Progenitor cell of endocrine pancreas (in vitro differentiated cells): ENCODE measurements around the gene HK3. TPM values are rescaled to one million over a fixed set of nuclear protein-coding genes. Genes with fewer than 3 reads are reported as not detected.

Source experiments
- DNase-seq: peaks from one replicate; pipeline ENCODE4 v3.0.0; 2021; ENCODE audit warnings: low spot score; ENCODE audit not compliant: unreplicated experiment
- H3K27ac Mint-ChIP-seq: 2 replicates; pipeline ENCODE4 v1.8.0; 2021; ENCODE audit warnings: mild to moderate bottlenecking, moderate library complexity, mixed read lengths
- H3K27me3 Mint-ChIP-seq: 2 replicates; pipeline ENCODE4 v1.8.0; 2021; ENCODE audit warnings: mixed read lengths
- H3K36me3 Mint-ChIP-seq: 2 replicates; pipeline ENCODE4 v1.8.0; 2022; ENCODE audit warnings: mixed read lengths; ENCODE audit not compliant: insufficient read depth
- H3K4me1 Mint-ChIP-seq: 2 replicates; pipeline ENCODE4 v1.8.0; 2021; ENCODE audit warnings: low read depth, mixed read lengths
- H3K4me3 Mint-ChIP-seq: 2 replicates; pipeline ENCODE4 v1.8.0; 2021; ENCODE audit warnings: low read depth, mild to moderate bottlenecking, moderate library complexity, mixed read lengths
- H3K9me3 Mint-ChIP-seq: 2 replicates; pipeline ENCODE4 v1.8.0; 2021; ENCODE audit warnings: low read depth, mixed read lengths
- CTCF ChIP-seq: fragments of 200-600 bp; sonication (generic); IDR thresholded peaks from one replicate; pipeline ENCODE4 v1.5.0; 2021; ENCODE audit warnings: antibody characterized with exemption, mild to moderate bottlenecking; ENCODE audit not compliant: unreplicated experiment
- total RNA-seq: library from RNA; stranded (reverse); gene quantifications from 2 replicates; pipeline ENCODE4 v1.2.1, GENCODE V29; 2021

HK3 gene
- total RNA-seq, 1 donor from 2014 or later = not detected

- Mint-ChIP-seq H3K4me3 (no peak overlapping the region), H3K36me3 (no peaks in the 10 kb centered on the region), H3K4me1 (peaks cover 7% of the 10 kb centered on the region), H3K27me3 (peaks cover 25% of the 10 kb centered on the region), H3K9me3 (no peaks in the 10 kb centered on the region), H3K27ac (no peak overlapping the region)
- no peak for DNase-seq
- TF ChIP-seq CTCF = no peak
Observed at GRCh38 chr5:176859916-176860315, 39.2 kb downstream of the HK3 start.

GRCh38 chr5:176857894-176858273, 41.3 kb downstream of the HK3 start:
- Mint-ChIP-seq H3K4me1 (peaks cover under 1% of the 10 kb centered on the region), H3K36me3 (no peaks in the 10 kb centered on the region), H3K4me3 (no peak overlapping the region), H3K27ac (no peak overlapping the region), H3K9me3 (no peaks in the 10 kb centered on the region), H3K27me3 (peaks cover 27% of the 10 kb centered on the region)
- no peak for TF ChIP-seq CTCF
- DNase-seq = no peak

- no peak for TF ChIP-seq CTCF
- Mint-ChIP-seq H3K4me3 (no peak overlapping the region), H3K4me1 (no peaks in the 10 kb centered on the region), H3K27me3 (peaks cover 29% of the 10 kb centered on the region), H3K36me3 (no peaks in the 10 kb centered on the region), H3K27ac (no peak overlapping the region), H3K9me3 (no peaks in the 10 kb centered on the region)
- DNase-seq = no peak
Observed at GRCh38 chr5:176857216-176857893, 41.8 kb downstream of the HK3 start.

- no peak overlapping the region for H3K4me3 Mint-ChIP-seq
- H3K9me3 Mint-ChIP-seq = no peaks in the 10 kb centered on the region
- DNase-seq = no peak
- H3K36me3 Mint-ChIP-seq = no peaks in the 10 kb centered on the region
- H3K4me1 Mint-ChIP-seq = no peaks in the 10 kb centered on the region
- no peak for TF ChIP-seq CTCF
- H3K27me3 Mint-ChIP-seq = peaks cover 34% of the 10 kb centered on the region
- no peak overlapping the region for H3K27ac Mint-ChIP-seq
Observed at GRCh38 chr5:176856746-176857145, 42.4 kb downstream of the HK3 start.

GRCh38 chr5:176855598-176855997, 43.5 kb downstream of the HK3 start:
- Mint-ChIP-seq H3K27ac (no peak overlapping the region), H3K9me3 (no peaks in the 10 kb centered on the region), H3K27me3 (peaks cover 34% of the 10 kb centered on the region), H3K4me3 (no peak overlapping the region), H3K4me1 (no peaks in the 10 kb centered on the region), H3K36me3 (no peaks in the 10 kb centered on the region)
- DNase-seq = no peak
- no peak for TF ChIP-seq CTCF
